Lower leg skin (tissue), 3 donors: Measurements from ENCODE around the gene PANK3.
"Not testable (repeated sequence)": the region's sequence is repeated elsewhere in the genome, so short reads cannot be mapped to it uniquely, and the experiment has no call there.

ENCODE experiments used
- POLR2A ChIP-seq, 2 donors: fragments of 450-650 bp; IDR thresholded peaks; one replicate each; pipeline ENCODE4 v1.6.1; 2016 to 2017; ENCODE audit warnings: antibody characterized with exemption in 2 of 2, mild to moderate bottlenecking in 1 of 2, moderate library complexity in 1 of 2
- TF ChIP-seq, protein P1 (sequence below), 3 donors: fragments of 450-650 bp; IDR thresholded peaks; one replicate each; pipeline ENCODE4 v1.5.1; 2016; ENCODE audit warnings: antibody characterized with exemption in 3 of 3, mild to moderate bottlenecking in 3 of 3, moderate library complexity in 2 of 3

DNA sequence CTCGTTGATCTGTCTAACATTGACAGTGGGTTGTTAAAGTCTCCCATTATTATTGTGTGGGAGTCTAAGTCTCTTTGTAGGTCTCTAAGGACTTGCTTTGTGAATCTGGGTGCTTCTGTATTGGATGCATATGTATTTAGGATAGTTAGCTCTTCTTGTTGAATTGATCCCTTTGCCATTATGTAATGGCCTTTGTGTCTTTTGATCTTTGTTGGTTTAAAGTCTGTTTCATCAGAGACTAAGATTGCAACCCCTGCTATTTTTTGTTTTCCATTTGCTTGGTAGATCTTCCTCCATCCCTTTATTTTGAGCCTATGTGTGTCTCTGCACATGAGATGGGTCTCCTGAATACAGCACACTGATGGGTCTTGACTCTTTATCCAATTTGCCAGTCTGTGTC is 17.0 kb upstream of the PANK3 start:
- TF ChIP-seq, protein P1, sequence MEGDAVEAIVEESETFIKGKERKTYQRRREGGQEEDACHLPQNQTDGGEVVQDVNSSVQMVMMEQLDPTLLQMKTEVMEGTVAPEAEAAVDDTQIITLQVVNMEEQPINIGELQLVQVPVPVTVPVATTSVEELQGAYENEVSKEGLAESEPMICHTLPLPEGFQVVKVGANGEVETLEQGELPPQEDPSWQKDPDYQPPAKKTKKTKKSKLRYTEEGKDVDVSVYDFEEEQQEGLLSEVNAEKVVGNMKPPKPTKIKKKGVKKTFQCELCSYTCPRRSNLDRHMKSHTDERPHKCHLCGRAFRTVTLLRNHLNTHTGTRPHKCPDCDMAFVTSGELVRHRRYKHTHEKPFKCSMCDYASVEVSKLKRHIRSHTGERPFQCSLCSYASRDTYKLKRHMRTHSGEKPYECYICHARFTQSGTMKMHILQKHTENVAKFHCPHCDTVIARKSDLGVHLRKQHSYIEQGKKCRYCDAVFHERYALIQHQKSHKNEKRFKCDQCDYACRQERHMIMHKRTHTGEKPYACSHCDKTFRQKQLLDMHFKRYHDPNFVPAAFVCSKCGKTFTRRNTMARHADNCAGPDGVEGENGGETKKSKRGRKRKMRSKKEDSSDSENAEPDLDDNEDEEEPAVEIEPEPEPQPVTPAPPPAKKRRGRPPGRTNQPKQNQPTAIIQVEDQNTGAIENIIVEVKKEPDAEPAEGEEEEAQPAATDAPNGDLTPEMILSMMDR (IDR thresholded peaks at IDR 0.05): not testable (repeated sequence)
- TF ChIP-seq POLR2A (IDR thresholded peaks at IDR 0.05): not testable (repeated sequence)
